ENCODE data around the gene DLG2.

DLG2 gene

GRCh38 chr11:85647078-85647477 is 19.9 kb upstream of the DLG2 start:
- H3K9me3 ChIP-seq (ENCODE audit: control insufficient read depth, insufficient read depth, low read length): no peaks in the 10 kb centered on the region
- H3K79me2 ChIP-seq (ENCODE audit: control insufficient read depth, low read length): peaks cover 29% of the 10 kb centered on the region
- H3K27me3 ChIP-seq (ENCODE audit: control insufficient read depth, low read length): peaks cover 11% of the 10 kb centered on the region
- TF ChIP-seq EZH2phosphoT487 (IDR thresholded peaks at IDR 0.05; ENCODE audit: borderline replicate concordance, low read length): no peak
- TF ChIP-seq CTCF (IDR thresholded peaks at IDR 0.05; ENCODE audit: low read depth, low read length, poor library complexity, severe bottlenecking): no peak
- peaks cover 13% of the 10 kb centered on the region for H3K36me3 ChIP-seq (ENCODE audit: control insufficient read depth, low read length)
- H3K9me2 ChIP-seq (replicated peaks; ENCODE audit: control insufficient read depth, low read length): no peaks in the 10 kb centered on the region
- peak overlapping the region; percentile 73 for H3K4me3 ChIP-seq (ENCODE audit: low read length)
- peak overlapping the region; percentile 70 for H3K4me2 ChIP-seq (ENCODE audit: low read length)
- peak overlapping the region; percentile 32 for H3K27ac ChIP-seq (ENCODE audit: low read depth, low read length)
- peaks cover 7% of the 10 kb centered on the region; the same call in 1 of the 2 replicates for H3F3A ChIP-seq (ENCODE audit: control insufficient read depth, insufficient read depth)
- no peaks in the 10 kb centered on the region; the same call in 1 of the 2 replicates for H4K20me1 ChIP-seq (ENCODE audit: control insufficient read depth, insufficient read depth, low read depth, low read length)
- peaks cover 26% of the 10 kb centered on the region for H3K4me1 ChIP-seq (ENCODE audit: control insufficient read depth, low read length)

DNA sequence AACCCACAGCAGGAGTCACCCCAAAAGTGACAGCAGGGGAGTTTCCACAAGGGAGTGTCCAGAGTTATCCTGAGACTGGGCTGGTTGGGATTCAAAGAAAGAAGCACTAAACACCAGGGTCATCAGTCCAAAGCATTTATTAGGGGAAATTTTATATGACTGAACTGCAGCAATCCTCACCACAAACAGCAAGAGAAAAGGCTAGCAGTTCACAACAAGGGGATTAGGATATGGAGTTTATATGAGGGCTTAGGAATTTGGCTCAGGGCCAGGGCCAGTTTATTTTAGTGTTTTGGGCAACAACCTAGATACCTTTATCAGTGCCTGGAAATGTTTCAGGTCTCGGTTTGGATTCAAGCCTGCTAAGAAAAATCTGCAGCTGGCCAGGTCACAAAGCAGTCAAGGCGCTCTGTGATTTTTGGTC is 16.1 kb upstream of the DLG2 start:
- Histone ChIP-seq H3K27me3 (ENCODE audit: control insufficient read depth, low read length) (peaks cover 13% of the 10 kb centered on the region), H3K79me2 (ENCODE audit: control insufficient read depth, low read length) (peaks cover 4% of the 10 kb centered on the region), H3K27ac (ENCODE audit: low read depth, low read length) (no peak overlapping the region), H3K9me3 (ENCODE audit: control insufficient read depth, insufficient read depth, low read length) (no peaks in the 10 kb centered on the region), H3K9me2 (replicated peaks; ENCODE audit: control insufficient read depth, low read length) (no peaks in the 10 kb centered on the region), H3K4me2 (ENCODE audit: low read length) (no peak overlapping the region), H3F3A (ENCODE audit: control insufficient read depth, insufficient read depth) (peaks cover 6% of the 10 kb centered on the region; the same call in 1 of the 2 replicates), H3K36me3 (ENCODE audit: control insufficient read depth, low read length) (peaks cover 3% of the 10 kb centered on the region; the same call in 1 of the 2 replicates), H4K20me1 (ENCODE audit: control insufficient read depth, insufficient read depth, low read depth, low read length) (no peaks in the 10 kb centered on the region), H3K4me3 (ENCODE audit: low read length) (no peak overlapping the region), H3K4me1 (ENCODE audit: control insufficient read depth, low read length) (peaks cover 11% of the 10 kb centered on the region)
- no peak for TF ChIP-seq EZH2phosphoT487 (IDR thresholded peaks at IDR 0.05; ENCODE audit: borderline replicate concordance, low read length)

DNA sequence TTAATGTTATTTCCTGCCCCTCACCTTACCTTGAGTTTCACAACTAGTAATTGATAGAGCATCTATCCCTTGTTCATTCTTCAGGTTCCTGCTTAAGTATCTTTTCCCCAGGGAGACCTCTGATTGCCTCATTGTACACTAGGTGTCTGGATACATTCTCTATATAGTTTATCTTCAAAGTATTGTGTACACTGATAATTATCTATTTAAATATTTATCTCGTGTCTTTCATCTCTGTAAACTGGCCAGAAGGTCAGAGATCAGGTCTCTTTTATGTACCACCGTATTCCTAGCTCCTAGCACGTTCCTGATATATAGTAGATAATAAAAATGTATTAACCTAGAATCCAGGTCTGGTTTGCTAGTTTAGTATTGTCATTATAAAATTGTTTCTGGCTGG is 7.6 kb upstream of the DLG2 start:
- H3K9me2 ChIP-seq (replicated peaks; ENCODE audit: control insufficient read depth, low read length): no peaks in the 10 kb centered on the region
- peaks cover 3% of the 10 kb centered on the region for H3K4me1 ChIP-seq (ENCODE audit: control insufficient read depth, low read length)
- no peak overlapping the region for H3K4me2 ChIP-seq (ENCODE audit: low read length)
- no peaks in the 10 kb centered on the region for H4K20me1 ChIP-seq (ENCODE audit: control insufficient read depth, insufficient read depth, low read depth, low read length)
- peaks cover 57% of the 10 kb centered on the region for H3K36me3 ChIP-seq (ENCODE audit: control insufficient read depth, low read length)
- no peak for TF ChIP-seq CTCF (IDR thresholded peaks at IDR 0.05; ENCODE audit: low read depth, low read length, poor library complexity, severe bottlenecking)
- TF ChIP-seq EZH2phosphoT487 (IDR thresholded peaks at IDR 0.05; ENCODE audit: borderline replicate concordance, low read length): no peak
- no peaks in the 10 kb centered on the region for H3K27me3 ChIP-seq (ENCODE audit: control insufficient read depth, low read length)
- 0 out of 2 replicates have a peak, but pooled peaks cover 2% of the 10 kb centered on the region for H3F3A ChIP-seq (ENCODE audit: control insufficient read depth, insufficient read depth)
- H3K79me2 ChIP-seq (ENCODE audit: control insufficient read depth, low read length): peaks cover 28% of the 10 kb centered on the region
- no peak overlapping the region for H3K27ac ChIP-seq (ENCODE audit: low read depth, low read length)
- no peaks in the 10 kb centered on the region for H3K9me3 ChIP-seq (ENCODE audit: control insufficient read depth, insufficient read depth, low read length)
- no peak overlapping the region for H3K4me3 ChIP-seq (ENCODE audit: low read length)

- peak overlapping the region; percentile 97 for H3K4me3 ChIP-seq (ENCODE audit: low read length)
- H3K79me2 ChIP-seq (ENCODE audit: control insufficient read depth, low read length): peaks cover 46% of the 10 kb centered on the region
Observed at GRCh38 chr11:85628771-85629341, 1.7 kb upstream of the DLG2 start.

More at GRCh38 chr11:85628771-85629341, 1.7 kb upstream of the DLG2 start:
- Histone ChIP-seq H3K36me3 (ENCODE audit: control insufficient read depth, low read length) (peaks cover 24% of the 10 kb centered on the region), H3K27me3 (ENCODE audit: control insufficient read depth, low read length) (no peaks in the 10 kb centered on the region), H3K9me2 (replicated peaks; ENCODE audit: control insufficient read depth, low read length) (no peaks in the 10 kb centered on the region), H4K20me1 (ENCODE audit: control insufficient read depth, insufficient read depth, low read depth, low read length) (no peaks in the 10 kb centered on the region), H3K27ac (ENCODE audit: low read depth, low read length) (0 out of 2 replicates have a peak overlapping the region, but pooled peaks have one; percentile 13), H3K4me2 (ENCODE audit: low read length) (peak overlapping the region; percentile 93), H3K9me3 (ENCODE audit: control insufficient read depth, insufficient read depth, low read length) (no peaks in the 10 kb centered on the region), H3F3A (ENCODE audit: control insufficient read depth, insufficient read depth) (peaks cover 4% of the 10 kb centered on the region; the same call in 1 of the 2 replicates), H3K4me1 (ENCODE audit: control insufficient read depth, low read length) (peaks cover 31% of the 10 kb centered on the region)
- no peak for TF ChIP-seq EZH2phosphoT487 (IDR thresholded peaks at IDR 0.05; ENCODE audit: borderline replicate concordance, low read length)
- no peak for TF ChIP-seq CTCF (IDR thresholded peaks at IDR 0.05; ENCODE audit: low read depth, low read length, poor library complexity, severe bottlenecking)

Measured in DOHH2 (cell line).